HepG2 (cell line): ENCODE results near the gene TOB2. TPM values are rescaled to one million over a fixed set of nuclear protein-coding genes. Genes with fewer than 3 reads are reported as not detected.
A peak's percentile ranks its signal among the peaks of the same experiment; 100 is the strongest.

Source experiments
- ATAC-seq: fragments of 200-7000 bp; cut with Tn5 transposase; 3 replicates; pipeline ENCODE4 v1.9.1; 2020; ENCODE audit warnings: mild to moderate bottlenecking, moderate library complexity
- BruUV-seq: library from RNA; stranded (reverse); fragments of 400-500 nt; replicated peaks from 2 replicates; lab custom pipeline; 2021; lab: Mats Ljungman, UMichigan
- CTCF ChIA-PET: fragments of 300-600 bp; formaldehyde crosslinking; extraction: SDS; loops from one replicate; lab custom pipeline; 2021; ENCODE audit warnings: low total read pairs, inconsistent platforms, low intra/inter-chr PET ratio; lab: Yijun Ruan, JAX
- POLR2A ChIA-PET: fragments of 350-600 bp; sonication (Branson Sonifier 250); formaldehyde crosslinking; loops from one replicate; lab custom pipeline; 2020; ENCODE audit warnings: antibody characterized with exemption, inconsistent platforms; lab: Yijun Ruan, JAX
- DNase-seq: peaks from one replicate; pipeline ENCODE4 v3.0.0-alpha.2; 2015; ENCODE audit warnings: low spot score
- FAIRE-seq: peaks from 3 replicates; lab custom pipeline; 2011; peaks lifted over from hg19 to GRCh38; lab: Jason Lieb, UNC
- H2AFZ ChIP-seq: one replicate; pipeline ENCODE4 v1.6.1; 2011; ENCODE audit warnings: low read length, inconsistent platforms
- H3K27ac ChIP-seq: fragments of 300-600 bp; 3 replicates; pipeline ENCODE4 v1.8.0; 2011; ENCODE audit warnings: mixed run types, mild to moderate bottlenecking, mixed read lengths, low read length, inconsistent platforms; ENCODE audit not compliant: insufficient read depth; ENCODE audit errors: extremely low read length
- H3K27me3 ChIP-seq, 2 experiments: fragments of 200-600 bp in 1 of 2; 2 replicates in 1 of 2; 3 replicates in 1 of 2; pipeline versions ENCODE4 v1.6.0 to v1.8.0; 2011; ENCODE audit warnings: low read length in 2 of 2, mild to moderate bottlenecking in 2 of 2, moderate library complexity in 2 of 2, inconsistent platforms in 1 of 2; ENCODE audit not compliant: insufficient read depth in 2 of 2, control insufficient read depth in 1 of 2
- H3K36me3 ChIP-seq, 2 experiments: fragments of 200-600 bp in 1 of 2; replicated peaks in 1 of 2; 2 replicates in 1 of 2; 3 replicates in 1 of 2; pipeline versions ENCODE4 v1.5.1 to v1.8.0; 2011; ENCODE audit warnings: low read length in 2 of 2, inconsistent platforms in 1 of 2; ENCODE audit not compliant: insufficient read depth in 2 of 2, control insufficient read depth in 1 of 2
- H3K4me1 ChIP-seq: 2 replicates; pipeline ENCODE4 v1.5.1; 2012; ENCODE audit warnings: low read length, inconsistent platforms; ENCODE audit not compliant: insufficient read depth
- H3K4me2 ChIP-seq: 2 replicates; pipeline ENCODE4 v1.6.0; 2011; ENCODE audit warnings: low read depth, low read length, inconsistent platforms
- H3K4me3 ChIP-seq, 3 experiments: fragments of 200-600 bp in 1 of 3; sonication (generic), shearing (Covaris generic) in 1 of 3; replicated peaks in 1 of 3; 2 replicates each; pipeline ENCODE4 v1.5.1; 2011 to 2016; ENCODE audit warnings: low read length in 3 of 3, inconsistent platforms in 2 of 3, low read depth in 2 of 3, mild to moderate bottlenecking in 2 of 3, control low read depth in 1 of 3, mixed read lengths in 1 of 3; ENCODE audit not compliant: insufficient read depth in 1 of 3
- H3K79me2 ChIP-seq: one replicate; pipeline ENCODE4 v1.6.1; 2011; ENCODE audit warnings: low read length, inconsistent platforms; ENCODE audit not compliant: insufficient read depth
- H3K9ac ChIP-seq: 2 replicates; pipeline ENCODE4 v1.6.0; 2011; ENCODE audit warnings: mild to moderate bottlenecking, low read depth, low read length, inconsistent platforms; ENCODE audit not compliant: insufficient read depth
- H3K9me3 ChIP-seq: 2 replicates; pipeline ENCODE4 v1.5.1; 2012; ENCODE audit warnings: mild to moderate bottlenecking, low read length
- H4K20me1 ChIP-seq: 2 replicates; pipeline ENCODE4 v1.6.0; 2011; ENCODE audit warnings: inconsistent platforms, mild to moderate bottlenecking, low read length, moderate library complexity; ENCODE audit not compliant: insufficient read depth
- AGO1 ChIP-seq: fragments of 200-400 bp; formaldehyde crosslinking; IDR thresholded peaks from 2 replicates; pipeline ENCODE4 v1.6.1; 2017; ENCODE audit warnings: mild to moderate bottlenecking, low read depth, low read length, moderate library complexity; ENCODE audit not compliant: poor library complexity, severe bottlenecking
- AGO2 ChIP-seq: fragments of 200-400 bp; formaldehyde crosslinking; optimal IDR thresholded peaks from 2 replicates; pipeline ENCODE3; 2017; ENCODE audit warnings: mild to moderate bottlenecking, low read depth, low read length, moderate library complexity
- ARNTL ChIP-seq: sonication (generic); formaldehyde crosslinking; IDR thresholded peaks from 2 replicates; pipeline ENCODE4 v1.4.0; 2020; ENCODE audit warnings: mild to moderate bottlenecking, missing genetic modification reagents
- ASH2L ChIP-seq: fragments of 300-600, 200-600 bp; sonication (generic); IDR thresholded peaks from 2 replicates; pipeline ENCODE4 v1.7.0; 2017; ENCODE audit warnings: low read depth, mild to moderate bottlenecking, moderate library complexity, mixed read lengths, low read length; ENCODE audit not compliant: insufficient read length
- CAMTA2 ChIP-seq: sonication (generic); formaldehyde crosslinking; IDR thresholded peaks from 2 replicates; pipeline ENCODE4 v1.4.0; 2020; ENCODE audit warnings: mild to moderate bottlenecking, missing genetic modification reagents, borderline replicate concordance
- DMAP1 ChIP-seq: IDR thresholded peaks from 2 replicates; pipeline ENCODE4 v1.6.1; 2016
- KLF13 ChIP-seq: sonication (generic); formaldehyde crosslinking; IDR thresholded peaks from 2 replicates; pipeline ENCODE4 v1.4.0; 2020; ENCODE audit warnings: mild to moderate bottlenecking, missing genetic modification reagents
- MTF2 ChIP-seq: sonication (generic); formaldehyde crosslinking; IDR thresholded peaks from 2 replicates; pipeline ENCODE4 v1.5.0; 2020; ENCODE audit warnings: missing genetic modification reagents, borderline replicate concordance
- NFYC ChIP-seq: IDR thresholded peaks from 2 replicates; pipeline ENCODE4 v1.6.1; 2016; ENCODE audit warnings: missing genetic modification reagents, missing compliant biosample characterization
- POLR2G ChIP-seq: fragments of 200-400 bp; formaldehyde crosslinking; IDR thresholded peaks from 2 replicates; pipeline ENCODE4 v1.6.1; 2018; ENCODE audit warnings: mild to moderate bottlenecking, low read depth, low read length, moderate library complexity
- SIX4 ChIP-seq: sonication (generic); formaldehyde crosslinking; IDR thresholded peaks from 2 replicates; pipeline ENCODE4 v1.4.0; 2020; ENCODE audit warnings: missing genetic modification reagents
- ZNF326 ChIP-seq: sonication (generic); formaldehyde crosslinking; IDR thresholded peaks from 2 replicates; pipeline ENCODE4 v1.4.0; 2020; ENCODE audit warnings: missing genetic modification reagents, borderline replicate concordance
- ZNF598 ChIP-seq: sonication (generic); formaldehyde crosslinking; IDR thresholded peaks from 2 replicates; pipeline ENCODE4 v1.5.1; 2020; ENCODE audit warnings: mild to moderate bottlenecking, missing genetic modification reagents, borderline replicate concordance
- ZNF629 ChIP-seq: sonication (generic); formaldehyde crosslinking; conservative IDR thresholded peaks from 2 replicates; pipeline ENCODE4 v1.5.0; 2020; ENCODE audit warnings: missing genetic modification reagents
- ZNF660 ChIP-seq: sonication (generic); formaldehyde crosslinking; IDR thresholded peaks from 2 replicates; pipeline ENCODE4 v1.5.1; 2020; ENCODE audit warnings: mild to moderate bottlenecking, low read depth, missing genetic modification reagents, borderline replicate concordance
- ZNF678 ChIP-seq: sonication (generic); formaldehyde crosslinking; IDR thresholded peaks from 2 replicates; pipeline ENCODE4 v1.4.0; 2020; ENCODE audit warnings: mild to moderate bottlenecking, missing genetic modification reagents
- WGBS: methylation state at CpG from one replicate; pipeline ENCODE4 v1.1.6; 2017; ENCODE audit warnings: low lambda C conversion rate; 5-methylcytosine and 5-hydroxymethylcytosine counted together
- in situ Hi-C: cut with HindIII; loops from 2 replicates; pipeline ENCODE4 v1.10.0; 2017; ENCODE audit warnings: low pct_unique_long_range_greater_than_20kb; ENCODE audit not compliant: extremely low pct_ligation_motif_present
- intact Hi-C: fragments of 100-400 bp; cut with micrococcal nuclease; formaldehyde crosslinking; loops from one replicate; pipeline ENCODE4 v1.10.0; 2022; ENCODE audit not compliant: unreplicated experiment
- polyA plus RNA-seq, 8 experiments: library from polyadenylated mRNA; depleted of rRNA in 3 of 8; stranded (reverse) in 7 of 8; unstranded in 1 of 8; fragments of >200 nt; fragmentation: Illumina TruSeq in 4 of 8; extraction: Trizol in 4 of 8; gene quantifications; 2 replicates each; pipeline versions ENCODE4 v1.2.1 to v1.2.3, GENCODE V29; 2011 to 2016; ENCODE audit warnings: low read depth in 4 of 8, missing spikeins in 1 of 8, mixed read lengths in 1 of 8; ENCODE audit not compliant: insufficient read depth in 1 of 8
- total RNA-seq, 5 experiments: library from RNA; depleted of rRNA; stranded (reverse); fragments of >200 nt; fragmentation: Illumina TruSeq; extraction: Trizol; gene quantifications; 2 replicates each; pipeline ENCODE4 v1.2.3, GENCODE V29; 2016; ENCODE audit warnings: low read depth in 1 of 5
- TF ChIP-seq, protein P1 (sequence below): IDR thresholded peaks from 2 replicates; pipeline ENCODE4 v1.6.1; 2016; ENCODE audit warnings: low read depth, borderline replicate concordance
- TF ChIP-seq, protein P2 (sequence below): sonication (generic); formaldehyde crosslinking; IDR thresholded peaks from 2 replicates; pipeline ENCODE4 v1.4.0; 2020; ENCODE audit warnings: mild to moderate bottlenecking, missing genetic modification reagents

TOB2 gene
- total and polyA plus RNA-seq, 2 of the 13 experiments (the other 11 are each of a cell fraction or from before 2014, with no cell fraction given) = 12.2 to 13.7 TPM

DNA sequence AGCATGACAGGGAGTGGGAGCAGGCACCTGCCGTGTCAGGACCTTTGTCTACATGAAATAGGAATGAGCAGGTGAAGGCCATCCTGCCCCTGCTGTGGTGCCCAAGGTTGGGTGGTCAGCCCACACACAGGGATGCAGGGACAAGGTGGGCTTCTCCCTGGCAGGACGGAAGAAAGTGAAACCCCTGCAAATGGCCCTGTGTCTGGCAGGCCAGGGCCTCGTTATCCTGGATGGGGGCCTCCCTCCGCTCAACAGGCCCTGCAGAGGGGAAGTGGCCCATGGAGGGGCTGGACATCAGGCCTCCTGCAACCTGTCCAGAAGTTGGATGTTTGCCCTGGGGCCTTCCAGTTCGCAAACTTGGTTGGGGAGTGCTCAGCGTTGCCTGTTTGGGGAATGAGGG is 14.9 kb downstream of the TOB2 start:
- Histone ChIP-seq H3K9me3 (no peaks in the 10 kb centered on the region), H2AFZ (no peak overlapping the region), H3K27me3 (no peaks in the 10 kb centered on the region), H3K79me2 (no peaks in the 10 kb centered on the region), H3K36me3 (peaks cover 9 to 22% of the 10 kb centered on the region in 2 experiments; a peak in 4 of 5 replicates)
- POLR2A ChIA-PET = no interaction called here
- peak; percentile 18 for ATAC-seq
- in situ Hi-C loops = no loop called here
- TF ChIP-seq AGO1 (peak; percentile 65), MTF2 (CRISPR knock-in tag) (no peak), AGO2 (peak; percentile 94), ZNF660 (CRISPR knock-in tag) (no peak), ZNF326 (CRISPR knock-in tag) (0 out of 2 replicates have a peak, but pooled peaks have one; percentile 24), CAMTA2 (CRISPR knock-in tag) (no peak), POLR2G (peak; percentile 33; the same call in 1 of the 2 replicates)
- TF ChIP-seq, all 625 proteins: peak for 4
- 94% methylated on average over 3 of the region's 6 CpGs for WGBS
- FAIRE-seq (no peak), DNase-seq (no peak)
- intact Hi-C loops = no loop called here
- H3K4me3 ChIP-seq = no peak overlapping the region
- BruUV-seq = no TSS peak
- no peak overlapping the region for H3K4me2 ChIP-seq
- H3K27ac ChIP-seq = no peak overlapping the region
- H3K4me1 ChIP-seq = peaks cover 23% of the 10 kb centered on the region
- peaks cover 19% of the 10 kb centered on the region for H4K20me1 ChIP-seq
- H3K9ac ChIP-seq = no peak overlapping the region
- CTCF ChIA-PET = no interaction called here

DNA sequence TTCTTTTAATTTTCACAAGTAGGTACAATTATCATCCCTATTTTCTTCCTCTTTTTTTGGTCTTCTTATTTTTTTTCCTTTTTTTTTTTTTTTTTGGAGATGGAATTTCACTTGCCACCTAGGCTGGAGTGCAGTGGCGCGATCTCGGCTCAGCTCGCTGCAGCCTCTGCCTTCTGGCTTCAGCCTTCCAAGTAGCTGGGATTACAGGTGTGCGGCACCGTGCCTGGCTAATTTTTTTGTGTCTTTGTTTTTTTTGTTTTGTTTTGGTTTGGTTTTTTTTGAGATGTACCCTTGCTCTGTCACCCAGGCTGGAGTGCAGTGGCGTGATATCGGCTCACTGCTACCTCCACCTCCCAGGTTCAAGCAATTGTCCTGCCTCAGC is 16.7 kb downstream of the TOB2 start:
- TF ChIP-seq ZNF629 (CRISPR knock-in tag) (no peak), DMAP1 (CRISPR knock-in tag) (no peak), ASH2L (no peak), SIX4 (CRISPR knock-in tag) (no peak), ZNF678 (CRISPR knock-in tag) (no peak), ZNF598 (no peak), ARNTL (CRISPR knock-in tag) (no peak), NFYC (no peak), KLF13 (CRISPR knock-in tag) (no peak)
- TF ChIP-seq, protein P1, sequence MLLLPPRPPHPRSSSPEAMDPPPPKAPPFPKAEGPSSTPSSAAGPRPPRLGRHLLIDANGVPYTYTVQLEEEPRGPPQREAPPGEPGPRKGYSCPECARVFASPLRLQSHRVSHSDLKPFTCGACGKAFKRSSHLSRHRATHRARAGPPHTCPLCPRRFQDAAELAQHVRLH (CRISPR knock-in tag) = no peak
- TF ChIP-seq, protein P2, sequence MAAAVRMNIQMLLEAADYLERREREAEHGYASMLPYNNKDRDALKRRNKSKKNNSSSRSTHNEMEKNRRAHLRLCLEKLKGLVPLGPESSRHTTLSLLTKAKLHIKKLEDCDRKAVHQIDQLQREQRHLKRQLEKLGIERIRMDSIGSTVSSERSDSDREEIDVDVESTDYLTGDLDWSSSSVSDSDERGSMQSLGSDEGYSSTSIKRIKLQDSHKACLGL (CRISPR knock-in tag) = no peak
- TF ChIP-seq, all 625 proteins: peak for 0
- CTCF ChIA-PET = no interaction called here
- in situ Hi-C loops = no loop called here

More for the DNA sequence above, 16.7 kb downstream of the TOB2 start:
- H3K9me3 ChIP-seq = no peaks in the 10 kb centered on the region
- H3K4me3 ChIP-seq = no peak overlapping the region
- H3K79me2 ChIP-seq = no peaks in the 10 kb centered on the region
- no TSS peak for BruUV-seq
- 99% methylated on average over 8 of the region's 8 CpGs for WGBS
- FAIRE-seq (no peak), ATAC-seq (no peak), DNase-seq (no peak)
- intact Hi-C loops = no loop called here
- H2AFZ ChIP-seq = no peak overlapping the region
- H3K27me3 ChIP-seq = no peaks in the 10 kb centered on the region
- H3K4me1 ChIP-seq = peaks cover 16% of the 10 kb centered on the region; the same call in 1 of the 2 replicates
- H3K9ac ChIP-seq = no peak overlapping the region
- H3K36me3 ChIP-seq = peaks cover 4% of the 10 kb centered on the region in 2 experiments; a peak in 4 of 5 replicates
- H3K27ac ChIP-seq = no peak overlapping the region
- POLR2A ChIA-PET = no interaction called here
- H4K20me1 ChIP-seq = 0 out of 2 replicates have a peak, but pooled peaks cover 4% of the 10 kb centered on the region
- no peak overlapping the region for H3K4me2 ChIP-seq
